Anterior cingulate cortex (tissue), 58 donors: ENCODE data around the gene RIOK3.
"Not testable (repeated sequence)": the region's sequence is repeated elsewhere in the genome, so short reads cannot be mapped to it uniquely, and the experiment has no call there.

ENCODE experiments used
- DNase-seq, 58 donors: peaks; one replicate each; lab custom pipeline; 2025; lab: John Stamatoyannopoulos, UW

Gene RIOK3

GRCh38 chr18:23494992-23495391, 41.9 kb downstream of the RIOK3 start:
- DNase-seq, result no peak

DNA sequence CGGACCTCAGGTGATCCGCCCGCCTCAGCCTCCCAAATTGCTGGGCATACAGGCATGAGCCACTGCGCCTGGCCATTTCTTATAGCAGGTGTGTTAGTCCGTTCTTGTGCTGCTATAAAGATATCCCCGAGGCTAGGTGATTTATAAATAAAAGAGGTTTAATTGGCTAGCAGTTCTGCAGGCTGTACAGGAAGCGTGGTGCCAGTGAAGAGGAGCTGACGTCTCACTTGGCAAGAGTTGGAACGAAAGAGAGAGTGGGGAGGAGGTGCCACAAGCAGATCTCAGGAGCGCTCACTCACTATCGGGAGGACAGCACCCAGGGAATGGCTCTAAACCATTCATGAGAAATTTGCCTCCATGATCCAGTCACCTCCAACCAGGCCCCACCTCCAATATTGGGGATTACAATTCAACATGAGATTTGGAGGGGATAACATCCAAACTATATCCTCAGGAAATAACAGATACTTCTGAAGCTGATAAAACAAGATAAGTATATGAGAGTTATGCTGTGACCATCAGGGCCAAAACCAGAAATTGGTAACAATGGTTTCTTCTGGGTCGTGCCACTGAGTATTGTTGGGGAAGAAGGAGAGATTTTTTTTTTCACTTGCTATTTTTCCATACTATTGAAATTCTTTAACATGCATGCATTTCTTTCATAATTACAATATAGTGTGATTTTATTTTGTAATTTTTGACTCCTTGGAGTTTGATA, 42.8 kb downstream of the RIOK3 start:
- no peak for DNase-seq

GRCh38 chr18:23498117-23498516, 45.0 kb downstream of the RIOK3 start:
- DNase-seq, result no peak

DNA sequence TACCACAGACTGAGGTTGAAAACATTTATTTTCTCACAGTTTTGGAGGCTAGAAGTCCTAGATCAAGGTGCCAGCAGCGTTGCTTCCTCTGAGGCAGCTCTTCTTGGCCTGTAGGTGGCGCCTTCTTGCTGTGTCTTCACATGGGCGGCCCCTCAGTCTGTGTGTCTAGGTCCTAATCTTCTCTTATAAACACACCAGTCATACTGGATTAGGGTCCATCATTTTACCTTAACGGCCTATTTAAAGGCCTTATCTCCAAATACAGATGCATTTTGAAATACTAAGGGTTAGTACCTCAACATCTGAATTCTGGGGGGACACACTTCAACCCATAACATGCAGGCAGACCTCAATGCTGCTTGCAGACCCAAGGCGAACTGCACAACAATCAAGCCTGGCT, 45.8 kb downstream of the RIOK3 start:
- peak in 48 of 58 donors; percentile 7 to 81 (median 42) for DNase-seq

- DNase-seq, result peak in 1 of 58 donors; percentile 19
Measured at GRCh38 chr18:23499291-23499781, 46.2 kb downstream of the RIOK3 start.

DNA sequence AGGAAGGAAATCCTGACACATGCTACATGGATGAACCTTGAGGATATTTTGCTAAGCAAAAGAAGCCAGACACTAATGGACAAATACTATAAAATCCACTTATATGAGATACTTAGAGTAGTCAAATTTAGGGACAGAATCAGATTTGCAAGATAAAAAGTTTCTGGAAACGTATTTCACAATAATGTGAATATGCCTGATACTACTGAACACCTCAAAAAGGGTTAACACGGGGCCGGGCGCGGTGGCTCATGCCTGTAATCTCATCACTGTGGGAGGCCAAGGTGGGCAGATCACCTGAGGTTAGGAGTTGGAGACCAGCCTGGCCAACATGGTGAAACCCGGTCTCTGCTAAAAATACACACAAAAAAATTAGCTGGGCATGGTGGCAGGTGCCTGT, 48.5 kb downstream of the RIOK3 start:
- no peak for DNase-seq

- DNase-seq, result no peak
Measured at GRCh38 chr18:23502516-23503037, 49.5 kb downstream of the RIOK3 start.

GRCh38 chr18:23503038-23503962, 50.2 kb downstream of the RIOK3 start, which contains the start of gene RMC1:
TSS of gene RMC1 (plus strand) at chr18:23503511. CDS start at chr18:23503619, 108 bp downstream.
- DNase-seq, result peak; percentile 45 to 98 (median 93)

- no peak for DNase-seq
Measured at GRCh38 chr18:23503963-23504344, 50.9 kb downstream of the RIOK3 start.

DNA sequence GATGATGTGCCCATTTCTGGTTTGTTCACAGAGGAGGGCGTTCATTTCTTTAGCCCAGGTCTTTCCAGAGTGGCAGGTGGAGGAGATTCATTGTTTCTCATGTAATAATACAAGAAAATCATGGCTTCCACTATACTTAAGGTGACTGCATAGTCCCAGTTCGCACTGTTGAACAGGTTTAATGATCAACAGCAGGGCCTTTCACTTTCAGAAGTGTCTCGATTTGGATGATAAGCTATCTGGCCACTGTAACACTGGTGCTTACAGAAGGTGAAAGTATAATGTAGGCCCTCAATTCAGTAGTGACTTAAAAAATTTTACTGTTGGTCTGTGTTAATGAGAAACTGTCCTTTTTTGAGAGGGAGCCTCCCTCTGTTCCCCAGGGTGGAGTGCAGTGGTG, 51.6 kb downstream of the RIOK3 start:
- DNase-seq, result no peak

- DNase-seq, result peak in 2 of 58 donors; percentile 7 to 17
Measured at GRCh38 chr18:23506393-23506792, 53.3 kb downstream of the RIOK3 start.

DNA sequence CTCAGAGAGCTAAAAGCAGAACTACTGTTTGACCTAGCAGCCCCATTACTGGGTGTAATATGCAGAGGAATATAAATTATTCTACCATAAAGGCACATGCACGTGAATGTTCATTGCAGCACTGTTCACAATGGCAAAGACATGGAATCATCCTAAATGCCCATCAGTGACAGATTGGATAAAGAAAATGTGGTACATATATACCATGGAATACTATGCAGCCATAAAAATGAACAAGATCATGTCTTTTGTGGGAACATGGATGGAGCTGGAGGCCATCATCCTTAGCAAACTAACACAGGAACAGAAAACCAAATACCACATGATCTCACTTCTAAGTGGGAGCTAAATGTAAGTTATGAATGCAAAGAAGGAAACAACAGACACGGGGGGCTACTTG, 57.8 kb downstream of the RIOK3 start:
- not testable (repeated sequence) for DNase-seq

GRCh38 chr18:23512216-23512615, 59.1 kb downstream of the RIOK3 start:
- not testable (repeated sequence) for DNase-seq

GRCh38 chr18:23512641-23513040, 59.6 kb downstream of the RIOK3 start:
- DNase-seq, result no peak

DNA sequence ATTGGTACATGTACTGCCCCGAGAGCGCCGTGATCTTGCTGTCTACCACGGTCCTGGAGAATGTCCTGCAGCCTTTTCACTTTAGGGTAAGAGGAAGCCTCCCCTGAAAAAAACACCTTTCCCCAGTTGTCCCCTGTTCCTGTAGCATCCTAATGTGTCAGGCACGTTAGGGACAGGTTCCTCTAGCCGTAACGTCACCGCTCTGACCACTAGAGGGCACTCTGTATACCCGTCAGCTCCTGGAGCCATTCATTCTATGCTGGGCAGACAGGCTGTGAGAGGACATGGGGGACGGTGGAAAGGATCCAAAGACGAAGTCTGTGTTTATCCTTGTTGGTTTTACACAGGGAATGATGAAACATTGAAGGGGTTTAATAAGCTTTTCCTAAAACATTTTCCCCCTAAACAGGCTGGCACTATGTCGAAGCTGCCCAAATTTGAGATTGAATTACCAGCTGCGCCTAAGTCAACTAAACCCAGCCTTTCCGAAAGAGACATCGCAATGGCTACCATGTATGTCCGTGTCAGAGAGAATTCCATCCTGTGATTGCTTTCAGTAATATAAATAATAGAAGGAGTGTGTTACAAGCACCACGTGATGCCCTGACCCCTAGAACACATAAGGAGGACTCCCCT, 62.9 kb downstream of the RIOK3 start:
- peak in 54 of 58 donors; percentile 2 to 89 (median 68) for DNase-seq

DNA sequence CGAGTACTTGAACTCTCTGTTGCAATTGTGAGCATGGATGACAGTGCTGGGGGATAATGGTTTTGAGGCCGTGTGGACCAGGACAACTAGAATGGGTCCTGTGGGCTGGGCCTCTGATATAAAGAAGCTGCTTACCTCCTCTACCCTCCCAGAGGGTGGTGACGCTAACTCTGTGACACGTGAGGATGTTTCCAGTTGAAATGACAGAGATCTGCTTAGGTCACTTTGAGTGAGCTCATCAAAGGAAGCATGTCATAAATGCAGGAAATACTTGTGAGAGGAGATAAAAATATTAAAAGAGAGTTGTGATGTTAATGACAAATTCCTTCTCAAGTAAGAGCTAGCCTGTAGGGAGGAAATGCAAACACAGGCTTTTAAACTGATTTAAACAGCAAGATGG, 66.6 kb downstream of the RIOK3 start:
- DNase-seq, result no peak

GRCh38 chr18:23521271-23521670, 68.2 kb downstream of the RIOK3 start:
- no peak for DNase-seq

GRCh38 chr18:23521907-23522306, 68.8 kb downstream of the RIOK3 start:
- DNase-seq, result peak in 6 of 58 donors; percentile 17 to 48 (median 27)

GRCh38 chr18:23523429-23524212, 70.5 kb downstream of the RIOK3 start:
- no peak for DNase-seq
